GM18907 (cell line): ENCODE measurements around the gene FAM131C.
"Not testable (repeated sequence)": the region's sequence is repeated elsewhere in the genome, so short reads cannot be mapped to it uniquely, and the experiment has no call there.

Experiments
- ATAC-seq: cut with Tn5 transposase; IDR thresholded peaks from one replicate; pipeline ENCODE4 v1.9.1; 2021; ENCODE audit warnings: mild to moderate bottlenecking, moderate library complexity; ENCODE audit not compliant: unreplicated experiment

Gene FAM131C

DNA sequence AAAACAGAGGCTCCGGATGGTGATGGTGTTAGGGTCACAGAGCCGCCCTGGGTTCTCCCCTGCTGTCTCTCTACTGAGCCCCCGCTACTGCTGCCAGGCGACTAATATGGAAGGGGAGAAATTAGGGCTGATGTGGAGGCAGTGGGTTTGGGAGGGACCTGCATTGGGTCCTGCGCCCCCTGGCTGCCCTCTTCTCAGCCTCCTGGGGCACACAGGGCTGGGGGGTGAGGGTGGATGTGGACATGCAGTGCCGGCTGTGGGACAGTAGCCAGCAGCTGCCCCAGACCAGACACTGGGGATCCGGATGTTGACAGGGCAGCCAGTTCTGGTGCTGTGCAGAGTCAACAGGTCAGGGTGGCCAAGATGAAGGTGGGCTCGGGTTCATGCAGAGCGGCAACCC, 31.4 kb downstream of the FAM131C start:
- no peak for ATAC-seq

DNA sequence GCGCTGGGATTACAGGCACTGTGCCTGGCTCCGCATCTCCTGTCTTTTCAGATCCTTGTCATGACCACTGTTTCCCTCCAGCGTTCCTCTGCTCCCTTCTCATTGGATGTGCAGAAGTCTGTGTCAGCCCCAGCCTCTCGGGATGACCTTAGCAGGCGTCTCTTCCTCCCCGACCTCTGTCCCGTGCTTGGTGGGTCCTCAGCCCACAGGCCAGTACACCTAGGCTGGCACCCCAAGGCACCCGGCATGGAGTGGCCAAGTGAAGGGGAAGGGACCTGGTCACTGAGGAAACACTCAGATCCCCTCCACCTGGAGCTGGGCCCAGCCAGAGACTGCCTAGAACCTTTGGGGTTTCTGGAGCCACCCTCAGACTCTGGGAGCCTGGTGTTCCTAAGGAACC, 32.3 kb downstream of the FAM131C start:
- no peak for ATAC-seq

GRCh38 chr1:16039871-16040270, 33.6 kb downstream of the FAM131C start:
- not testable (repeated sequence) for ATAC-seq

- ATAC-seq, result no peak
These were observed 34.9 kb downstream of the FAM131C start for GRCh38 chr1:16038620-16038912.

DNA sequence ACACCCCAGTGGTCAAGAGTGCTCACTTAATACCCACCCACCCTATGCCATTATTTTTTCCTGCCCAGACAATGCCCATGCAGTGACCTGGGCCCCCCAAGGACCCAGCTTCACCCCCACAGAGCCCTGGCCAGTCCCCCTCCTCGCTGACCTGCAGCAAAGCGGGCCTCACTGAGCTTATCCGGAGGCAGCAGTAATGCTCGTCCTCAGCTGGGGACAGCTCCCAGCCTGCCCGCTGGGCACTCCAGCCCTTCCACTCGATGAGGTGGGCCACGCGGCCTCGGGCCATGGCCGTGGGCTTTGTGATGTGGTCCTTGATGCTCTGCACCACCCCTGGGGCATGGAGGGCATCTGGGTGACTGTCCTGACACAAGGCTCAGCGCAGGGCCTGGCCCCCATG, 37.0 kb downstream of the FAM131C start:
- ATAC-seq, result not testable (repeated sequence)

DNA sequence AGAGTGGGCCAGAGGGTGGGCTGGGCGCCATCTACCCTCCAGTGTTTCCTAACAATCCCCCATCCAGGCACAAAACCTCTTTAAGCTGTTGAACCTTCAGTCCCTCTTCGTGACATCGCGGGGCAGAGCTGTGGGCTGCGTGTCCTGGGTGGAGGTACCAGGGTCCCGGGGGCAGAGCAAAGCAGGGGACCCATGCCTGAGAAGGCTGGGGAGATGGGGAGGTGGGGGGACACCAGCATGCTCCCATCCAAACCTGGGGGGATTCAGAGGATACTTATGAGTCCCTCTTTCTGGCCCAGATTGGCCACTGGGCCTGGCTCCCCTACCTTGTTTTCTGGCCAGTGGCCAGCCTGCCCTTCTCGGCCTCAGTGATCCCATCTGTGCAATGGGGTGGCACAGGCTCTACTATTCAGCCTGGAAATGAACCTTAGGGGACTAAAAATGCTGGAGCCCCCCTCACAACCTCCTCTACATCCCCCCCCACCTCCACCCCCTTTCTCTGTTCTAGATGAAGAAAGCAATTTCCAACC, 40.3 kb downstream of the FAM131C start:
- ATAC-seq, result not testable (repeated sequence)

GRCh38 chr1:16032388-16033102, 40.9 kb downstream of the FAM131C start:
- ATAC-seq, result no peak

DNA sequence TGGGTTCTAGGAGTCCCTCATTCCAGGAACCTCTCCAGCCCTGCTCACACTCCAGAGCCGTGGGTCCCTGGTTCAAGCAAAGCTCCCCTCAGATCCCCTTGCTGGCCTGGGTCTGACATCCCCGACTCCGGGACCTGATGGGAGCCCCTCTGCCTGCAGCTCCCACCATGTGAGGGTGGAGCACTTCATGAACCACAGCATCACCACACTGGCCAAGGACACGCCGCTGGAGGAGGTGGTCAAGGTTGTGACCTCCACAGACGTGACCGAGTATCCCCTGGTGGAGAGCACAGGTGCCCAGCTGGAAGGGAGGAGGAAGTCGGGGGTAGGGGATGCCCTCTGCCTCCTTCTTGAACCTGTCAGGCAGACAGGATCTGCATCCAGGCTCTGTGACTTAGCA, 41.9 kb downstream of the FAM131C start:
- no peak for ATAC-seq

DNA sequence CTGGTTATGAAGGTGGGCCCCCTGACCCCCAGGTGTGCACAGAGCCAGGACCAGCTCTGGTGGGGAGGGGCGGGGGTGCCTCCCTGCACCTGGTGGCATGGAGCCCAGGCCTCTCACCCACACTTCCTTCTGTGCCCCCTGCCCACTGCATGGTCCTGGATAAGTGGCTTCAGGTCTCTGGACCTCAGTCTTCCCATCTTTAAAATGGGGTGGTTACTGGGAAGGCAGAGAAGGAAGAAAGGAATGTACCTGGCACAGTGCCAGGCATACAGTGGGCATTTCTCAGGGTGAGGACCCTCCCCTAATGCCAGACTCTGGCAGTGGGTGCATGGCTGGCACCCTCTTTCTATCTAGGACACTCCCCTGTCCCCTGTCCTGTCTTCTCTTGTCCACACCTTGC, 44.2 kb downstream of the FAM131C start:
- ATAC-seq, result no peak

- not testable (repeated sequence) for ATAC-seq
These were observed 44.5 kb downstream of the FAM131C start for GRCh38 chr1:16029003-16029268.

DNA sequence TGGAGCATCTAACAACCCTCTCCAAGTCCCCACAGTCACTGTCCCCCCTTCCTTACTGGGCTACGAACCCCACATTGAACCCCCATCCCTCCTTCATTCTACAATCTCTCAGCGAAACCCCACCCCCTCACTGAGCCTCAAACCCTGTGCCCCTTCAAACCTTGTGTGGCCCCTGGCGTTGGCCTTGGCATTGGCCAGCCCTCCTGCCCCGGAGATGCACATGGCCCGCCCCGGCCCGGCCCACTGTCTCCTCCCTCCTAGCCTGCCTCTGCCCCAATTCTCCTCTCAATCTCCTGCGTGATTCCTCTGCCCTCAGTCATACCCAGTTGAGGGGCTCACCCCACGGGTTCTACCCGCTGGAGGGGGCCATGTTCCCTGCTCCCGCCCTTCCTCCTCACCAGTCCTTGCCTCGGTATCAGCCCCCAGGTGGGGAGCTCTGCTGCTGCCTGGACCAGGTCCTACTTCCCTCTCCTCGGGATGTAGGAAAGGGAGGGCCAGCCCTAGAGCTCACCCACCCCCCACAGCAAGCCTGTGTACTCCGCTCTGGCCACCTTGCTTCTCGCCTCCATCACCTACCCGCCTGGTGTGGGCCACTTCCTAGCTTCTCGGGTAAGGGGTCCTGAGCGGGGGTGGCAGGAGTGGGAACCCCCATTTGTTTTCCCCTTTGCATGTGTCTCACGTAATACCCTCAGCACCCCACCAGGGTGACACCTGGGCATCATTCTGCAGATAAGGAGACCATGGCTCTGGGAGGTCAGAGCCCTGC, 45.0 kb downstream of the FAM131C start:
- ATAC-seq, result no peak

DNA sequence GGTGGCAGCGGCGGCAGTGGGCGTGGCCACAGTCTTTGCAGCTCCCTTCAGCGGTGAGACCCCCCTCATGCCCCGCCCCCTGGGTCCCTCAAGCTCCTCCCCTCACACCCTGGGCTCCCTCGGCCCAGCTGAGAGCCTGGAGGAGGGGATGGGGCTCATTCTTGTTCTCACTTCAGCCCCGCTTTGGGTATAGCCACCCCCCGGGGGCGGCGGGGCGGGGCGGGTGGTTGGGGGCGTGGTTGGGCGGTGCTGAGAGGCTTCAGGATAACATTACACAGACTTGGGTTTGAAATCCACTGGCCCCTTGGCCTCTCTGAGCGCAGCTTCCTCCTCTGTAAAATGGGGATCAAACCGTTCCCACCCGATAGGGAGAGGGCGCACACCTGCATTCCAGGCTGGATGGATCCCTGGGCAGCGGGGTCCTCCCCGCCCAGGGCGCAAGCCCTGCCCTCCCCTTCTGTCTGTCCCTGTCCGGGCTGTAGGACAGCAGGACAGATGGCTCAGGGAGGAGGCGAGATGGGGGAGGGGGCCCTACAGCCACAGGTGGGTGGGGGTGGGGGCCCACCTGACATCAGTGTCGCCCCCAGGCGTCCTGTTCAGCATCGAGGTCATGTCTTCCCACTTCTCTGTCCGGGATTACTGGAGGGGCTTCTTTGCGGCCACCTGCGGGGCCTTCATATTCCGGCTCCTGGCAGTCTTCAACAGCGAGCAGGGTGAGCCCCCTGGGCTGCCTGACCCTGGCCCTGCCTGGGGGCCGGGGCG, 46.5 kb downstream of the FAM131C start:
- no peak for ATAC-seq

GRCh38 chr1:16026302-16026701, 47.1 kb downstream of the FAM131C start:
- not testable (repeated sequence) for ATAC-seq

DNA sequence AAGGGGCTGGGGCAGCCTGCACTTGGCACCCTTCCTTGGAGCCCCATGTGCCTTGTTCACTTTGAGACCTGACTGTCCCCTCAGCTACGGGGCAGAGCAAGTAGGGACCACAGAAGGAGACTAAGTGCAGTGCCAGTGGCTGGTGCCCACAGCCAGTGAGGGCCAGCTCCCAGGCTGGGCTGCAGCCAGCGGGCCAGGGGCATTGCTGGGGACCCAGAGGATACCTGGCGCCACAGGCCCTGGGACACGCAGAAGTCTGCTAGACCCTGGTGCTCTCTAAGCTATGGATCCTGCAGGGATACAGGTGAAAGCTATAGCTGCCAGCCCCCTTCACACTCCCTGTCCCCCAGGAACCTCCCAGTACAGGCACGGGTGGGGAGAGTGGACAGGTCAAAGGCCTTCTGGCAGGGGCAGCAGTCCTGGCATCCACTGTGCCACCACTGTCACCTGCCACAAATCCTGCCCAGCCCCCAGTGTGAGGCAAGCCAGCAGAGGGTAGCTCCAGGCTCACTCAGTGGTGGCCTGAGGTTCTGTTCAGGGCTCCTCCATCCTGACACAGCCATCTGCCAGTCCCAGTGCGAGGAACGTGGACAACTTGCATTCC, 50.3 kb downstream of the FAM131C start:
- no peak for ATAC-seq

DNA sequence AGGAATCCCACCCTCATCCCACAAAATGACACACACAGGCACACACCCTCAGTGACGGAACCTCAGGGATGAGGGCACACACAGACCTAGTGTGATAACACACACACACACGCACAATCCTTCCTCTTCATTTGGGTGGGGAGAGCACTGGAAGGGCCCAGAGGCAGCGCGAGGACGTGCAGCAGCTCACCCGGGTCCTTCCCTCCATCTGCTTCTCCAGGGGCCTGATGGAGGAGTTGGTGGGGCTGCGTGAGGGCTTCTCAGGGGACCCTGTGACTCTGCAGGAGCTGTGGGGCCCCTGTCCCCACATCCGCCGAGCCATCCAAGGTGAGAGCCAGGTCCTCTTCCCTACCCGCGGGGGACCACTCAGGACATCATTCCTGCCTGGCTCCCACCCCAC, 51.1 kb downstream of the FAM131C start:
- ATAC-seq, result no peak

GRCh38 chr1:16021681-16022080, 51.8 kb downstream of the FAM131C start, which contains the start of gene CLCNKA:
Gene CLCNKA (plus strand): TSS chr1:16022036. CDS start chr1:16022620, 584 bp downstream.
- ATAC-seq, result no peak

DNA sequence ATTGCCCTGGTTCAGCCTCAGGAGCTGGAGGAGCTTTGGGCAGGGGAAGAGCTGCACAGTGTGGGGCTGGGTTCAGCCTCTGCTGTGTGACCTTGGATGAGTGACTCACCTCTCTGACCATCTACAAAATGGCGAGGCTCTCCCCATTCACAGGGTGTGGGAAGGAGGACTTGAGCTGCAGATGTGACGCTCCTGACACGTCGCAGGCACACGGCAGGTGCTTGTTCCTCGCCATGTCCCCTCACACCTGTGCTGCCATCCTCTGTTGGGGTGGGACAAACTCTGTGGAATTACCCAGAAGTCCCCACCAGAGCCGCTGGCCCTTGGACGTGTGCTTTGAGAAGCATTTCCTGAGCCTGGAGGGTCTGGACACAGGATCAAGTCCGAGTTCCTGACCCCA, 52.6 kb downstream of the FAM131C start:
- not testable (repeated sequence) for ATAC-seq

GRCh38 chr1:16020325-16020724, 53.1 kb downstream of the FAM131C start:
- ATAC-seq, result no peak

DNA sequence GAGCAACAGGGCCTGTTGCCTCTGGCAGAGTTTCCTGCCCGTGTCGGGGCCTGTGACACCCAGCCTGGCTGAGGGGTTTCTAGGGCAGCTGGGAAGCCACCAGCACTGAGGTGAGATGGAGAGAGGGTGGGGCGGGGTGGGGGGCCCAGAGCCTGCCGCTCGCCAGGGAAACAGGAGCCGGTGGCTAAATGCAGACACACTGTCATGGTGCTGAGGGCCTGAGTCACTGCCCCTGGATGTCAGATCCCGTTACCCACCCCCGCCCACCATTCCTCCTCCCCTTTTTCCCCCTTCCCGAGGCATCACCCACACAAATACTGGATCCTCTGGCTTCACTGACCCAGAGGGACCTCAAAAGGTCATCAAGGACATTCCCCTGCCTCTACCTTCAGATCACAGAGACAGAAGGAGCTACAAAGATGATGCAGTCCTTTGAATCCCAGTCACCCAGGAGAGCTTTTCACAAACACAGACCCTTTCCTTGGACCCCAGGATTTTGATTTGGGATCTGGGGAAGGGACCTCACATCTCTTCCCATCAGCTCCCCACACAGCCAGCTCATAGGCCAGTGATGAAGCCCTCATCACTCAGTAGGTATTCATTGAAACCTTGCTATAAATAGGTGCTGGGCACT, 53.7 kb downstream of the FAM131C start:
- ATAC-seq, result no peak

GRCh38 chr1:16018749-16019643, 54.5 kb downstream of the FAM131C start:
- no peak for ATAC-seq
